Left cardiac atrium (tissue), 4 donors: ENCODE data around the gene IPO11. TPM values are rescaled to one million over a fixed set of nuclear protein-coding genes. Genes with fewer than 3 reads are reported as not detected.
"Not testable (repeated sequence)": the region's sequence is repeated elsewhere in the genome, so short reads cannot be mapped to it uniquely, and the experiment has no call there.

Experiments used
- ATAC-seq, 2 donors: fragments of 200-7000 bp; cut with Tn5 transposase; one replicate each; pipeline ENCODE4 v1.9.1; 2020; ENCODE audit warnings: mild to moderate bottlenecking in 2 of 2, moderate library complexity in 2 of 2
- DNase-seq: peaks from one replicate; pipeline ENCODE4 v3.0.0-alpha.2; 2020
- intact Hi-C, 2 donors: fragments of 100-400 bp; cut with DNase I; formaldehyde crosslinking; loops; one replicate each; pipeline versions ENCODE4 v1.14.1 to v1.15.1; 2022 to 2023
- total RNA-seq, 2 donors: library from RNA; stranded (reverse); fragmentation: NEBNext Ultra II Directional; extraction: Animal tissue kit (Norgen Biotek cat#: 25700); gene quantifications; one replicate each; pipeline ENCODE4 v1.2.1, GENCODE V29; 2021
- donor health status: DM: no; HTN: yes; CAD: no.
- donor health status: DM: no; HTN: yes; CAD: no; lungs with severe emphysema.
- donor health status: DM: yes; HTN: yes; CAD: no.
- donor health status: Dilated cardiomyopathy.

Gene IPO11
- total RNA-seq, 2 donors from 2014 or later = 22.9 to 25.4 TPM

GRCh38 chr5:62502456-62503101 lies 90.0 kb downstream of the IPO11 start:
- intact Hi-C loops = no loop called here
- DNase-seq (no peak), ATAC-seq (no peak)

- DNase-seq (no peak), ATAC-seq (no peak)
- intact Hi-C loops = no loop called here
Measured at GRCh38 chr5:62504129-62504528, 91.6 kb downstream of the IPO11 start.

GRCh38 chr5:62506659-62507460 lies 94.3 kb downstream of the IPO11 start:
- ATAC-seq (no peak), DNase-seq (no peak)

GRCh38 chr5:62508760-62509159 lies 96.2 kb downstream of the IPO11 start:
- intact Hi-C loops, DNase-seq, ATAC-seq: not testable (repeated sequence)

More at GRCh38 chr5:62506659-62507460, 94.3 kb downstream of the IPO11 start:
- intact Hi-C loops = no loop called here

GRCh38 chr5:62509806-62510205 lies 97.2 kb downstream of the IPO11 start:
- DNase-seq = no peak
- ATAC-seq = peak; percentile 47 to 74
- intact Hi-C loops = no loop called here

GRCh38 chr5:62513085-62513484 lies 100.5 kb downstream of the IPO11 start:
- DNase-seq, ATAC-seq, intact Hi-C loops: not testable (repeated sequence)

- intact Hi-C loops = no loop called here
- DNase-seq = no peak
- ATAC-seq = no peak
Measured at GRCh38 chr5:62514510-62515119, 102.1 kb downstream of the IPO11 start.

GRCh38 chr5:62520812-62521211 lies 108.2 kb downstream of the IPO11 start:
- DNase-seq, ATAC-seq, intact Hi-C loops: not testable (repeated sequence)

- ATAC-seq = no peak
- DNase-seq = no peak
- intact Hi-C loops = no loop called here
Measured at GRCh38 chr5:62521319-62521718, 108.8 kb downstream of the IPO11 start.

- ATAC-seq (no peak), DNase-seq (no peak)
- intact Hi-C loops = no loop called here
Measured at GRCh38 chr5:62522811-62523210, 110.2 kb downstream of the IPO11 start.

GRCh38 chr5:62533597-62533996 lies 121.0 kb downstream of the IPO11 start:
- DNase-seq = no peak
- ATAC-seq = no peak
- intact Hi-C loops = no loop called here

- intact Hi-C loops = no loop called here
- DNase-seq (no peak), ATAC-seq (no peak)
Measured at GRCh38 chr5:62534461-62535236, 122.1 kb downstream of the IPO11 start.

GRCh38 chr5:62536232-62536631 lies 123.7 kb downstream of the IPO11 start:
- intact Hi-C loops = no loop called here
- ATAC-seq (no peak), DNase-seq (no peak)

GRCh38 chr5:62536783-62537182 lies 124.2 kb downstream of the IPO11 start:
- DNase-seq = no peak
- no peak for ATAC-seq
- intact Hi-C loops = no loop called here

- ATAC-seq (no peak), DNase-seq (no peak)
- intact Hi-C loops = no loop called here
Measured at GRCh38 chr5:62538017-62538942, 125.7 kb downstream of the IPO11 start.

- intact Hi-C loops = no loop called here
- DNase-seq (no peak), ATAC-seq (no peak)
Measured at GRCh38 chr5:62542720-62543119, 130.2 kb downstream of the IPO11 start.

GRCh38 chr5:62547945-62548630 lies 135.5 kb downstream of the IPO11 start:
- intact Hi-C loops = no loop called here
- no peak for ATAC-seq
- no peak for DNase-seq

- intact Hi-C loops = no loop called here
- no peak for ATAC-seq
- DNase-seq = no peak
Measured at GRCh38 chr5:62550103-62550502, 137.5 kb downstream of the IPO11 start.
